Medulla oblongata (tissue), 1 donor: ENCODE measurements around the gene TESMIN.

Experiments used
- DNase-seq: peaks from one replicate; pipeline ENCODE4 v3.0.0-alpha.2; 2015; ENCODE audit errors: extremely low spot score

The TESMIN gene

DNA sequence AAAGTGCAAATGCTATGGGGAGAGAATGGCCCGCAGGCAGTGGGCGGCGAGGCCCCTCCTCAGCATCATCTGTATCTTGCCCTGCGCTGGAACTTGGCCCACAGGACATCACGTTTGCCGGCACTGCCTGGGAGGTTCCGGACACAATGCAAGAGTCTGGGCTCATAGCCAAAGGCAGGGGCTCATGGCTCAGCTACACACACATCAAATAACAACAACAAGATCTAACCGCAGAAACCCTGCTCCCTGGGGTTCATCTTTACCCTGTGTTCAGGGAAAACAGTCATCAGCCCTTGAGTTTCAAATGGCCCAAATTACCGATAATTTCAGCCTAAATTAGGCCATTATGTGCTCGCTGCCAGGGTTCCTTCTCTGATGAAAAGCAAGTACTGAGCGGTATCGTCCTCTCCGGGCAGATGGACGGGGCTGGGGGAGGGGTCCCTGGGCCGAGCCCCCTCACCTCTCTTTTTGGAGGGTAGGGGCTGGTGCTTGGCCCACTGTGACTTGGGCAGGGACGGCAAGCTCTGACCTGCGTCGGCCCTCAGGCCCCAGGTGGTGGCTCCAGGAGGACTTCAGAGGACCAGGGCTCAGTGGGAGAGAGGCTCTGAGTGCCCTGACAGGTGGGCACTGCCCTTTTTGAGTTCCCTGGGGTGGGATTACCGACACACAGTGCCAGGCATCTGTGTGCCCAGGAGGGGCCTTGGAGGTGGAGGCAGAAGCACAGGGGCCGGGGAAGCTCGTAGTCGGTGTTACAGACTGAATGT, 92.0 kb downstream of the TESMIN start:
- peak; percentile 42 for DNase-seq

DNA sequence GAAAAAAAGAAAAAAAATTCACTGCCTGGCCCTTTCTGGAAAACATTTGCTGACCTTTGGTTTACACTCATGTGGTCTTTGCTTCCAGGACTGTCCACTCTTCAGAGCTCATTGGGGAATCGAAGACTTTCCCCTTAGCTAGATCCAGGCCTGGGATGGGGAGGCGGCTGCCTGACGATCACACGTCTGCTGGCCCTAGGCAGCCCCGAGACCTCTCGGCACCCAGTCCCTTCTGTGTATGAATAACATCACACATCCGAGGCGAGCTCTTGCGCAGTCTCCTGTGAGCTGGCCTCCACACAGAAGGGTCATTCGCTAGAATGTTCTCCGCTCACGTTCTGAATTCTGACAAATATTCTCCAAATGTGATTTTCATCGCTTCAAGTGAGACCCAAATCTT, 92.7 kb downstream of the TESMIN start:
- no peak for DNase-seq

DNA sequence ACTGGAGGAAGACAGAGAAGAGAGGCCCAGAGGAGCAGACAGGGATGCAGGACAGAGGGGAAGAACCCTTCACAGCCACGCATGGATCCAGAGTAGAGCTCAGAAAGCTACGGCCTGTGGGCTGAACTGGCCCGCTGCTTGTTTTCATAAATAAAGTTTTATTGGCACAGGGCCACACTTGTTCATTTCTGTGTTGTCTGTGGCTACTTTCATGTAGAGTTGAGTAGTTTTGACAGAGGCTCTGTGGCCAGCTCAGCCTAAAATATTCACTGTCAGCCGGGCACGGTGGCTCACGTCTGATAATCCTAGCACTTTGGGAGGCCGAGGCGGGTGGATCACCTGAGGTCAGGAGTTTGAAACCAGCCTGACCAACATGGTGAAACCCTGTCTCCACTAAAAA, 93.2 kb downstream of the TESMIN start:
- DNase-seq = no peak
